H1 (cell line): ENCODE data around the gene SCG2. TPM values are rescaled to one million over a fixed set of nuclear protein-coding genes. Genes with fewer than 3 reads are reported as not detected.
A peak's percentile ranks its signal among the peaks of the same experiment; 100 is the strongest.

Experiments used
- CTCF ChIA-PET: fragments of 300-600 bp; sonication (Branson Sonifier 250); formaldehyde crosslinking; loops from one replicate; lab custom pipeline; 2021; ENCODE audit not compliant: partially characterized antibody; lab: Charles Lee
- POLR2A ChIA-PET: fragments of 300-600 bp; sonication (Branson Sonifier 250); formaldehyde crosslinking; loops from one replicate; lab custom pipeline; 2021; ENCODE audit warnings: inconsistent platforms; ENCODE audit not compliant: partially characterized antibody; lab: Charles Lee
- DNase-seq, 2 experiments: peaks; one replicate each; pipeline versions ENCODE4 v3.0.0 to v3.0.0-alpha.2; 2010 to 2022; ENCODE audit warnings: low spot score in 2 of 2, low read depth in 1 of 2, mixed read lengths in 1 of 2
- FAIRE-seq: peaks from 2 replicates; lab custom pipeline; 2011; peaks lifted over from hg19 to GRCh38; lab: Jason Lieb, UNC
- H2AFZ ChIP-seq: 2 replicates; pipeline ENCODE4 v1.8.1; 2012; ENCODE audit warnings: low read length, inconsistent platforms
- H2AK5ac ChIP-seq: 2 replicates; pipeline ENCODE4 v1.6.1; 2013; ENCODE audit warnings: low read depth, low read length
- H2BK120ac ChIP-seq: replicated peaks from 2 replicates; pipeline ENCODE3; 2013; ENCODE audit warnings: low read depth, low read length, inconsistent platforms
- H2BK12ac ChIP-seq: 2 replicates; pipeline ENCODE4 v1.6.1; 2013; ENCODE audit warnings: low read depth, low read length
- H2BK15ac ChIP-seq: 2 replicates; pipeline ENCODE4 v1.6.1; 2013; ENCODE audit warnings: low read length
- H2BK20ac ChIP-seq: 2 replicates; pipeline ENCODE4 v1.6.1; 2013; ENCODE audit warnings: low read length
- H2BK5ac ChIP-seq: 2 replicates; pipeline ENCODE4 v1.6.1; 2013; ENCODE audit warnings: low read depth, low read length
- H3K14ac ChIP-seq: 2 replicates; pipeline ENCODE4 v1.6.1; 2013; ENCODE audit warnings: inconsistent platforms; ENCODE audit not compliant: insufficient read length
- H3K18ac ChIP-seq: 2 replicates; pipeline ENCODE4 v1.6.1; 2013; ENCODE audit warnings: low read length; ENCODE audit errors: extremely low read depth
- H3K23ac ChIP-seq: 2 replicates; pipeline ENCODE4 v1.6.1; 2013; ENCODE audit warnings: inconsistent platforms; ENCODE audit not compliant: insufficient read length
- H3K23me2 ChIP-seq: 2 replicates; pipeline ENCODE4 v1.6.1; 2013; ENCODE audit warnings: low read depth, low read length
- H3K27ac ChIP-seq: 2 replicates; pipeline ENCODE4 v1.6.1; 2011; ENCODE audit warnings: low read depth, low read length, inconsistent platforms
- H3K27me3 ChIP-seq, 4 experiments: replicated peaks in 1 of 4; 1 replicate in 1 of 4; 2 replicates in 3 of 4; pipeline versions ENCODE4 v1.6.1 to v1.8.1; 2011 to 2013; ENCODE audit warnings: low read length in 3 of 4, mild to moderate bottlenecking in 3 of 4, inconsistent platforms in 2 of 4, mixed read lengths in 2 of 4, moderate library complexity in 1 of 4; ENCODE audit not compliant: control insufficient read depth in 3 of 4, insufficient read depth in 3 of 4; ENCODE audit errors: extremely low read depth in 1 of 4
- H3K36me3 ChIP-seq, 4 experiments: 2 replicates each; pipeline versions ENCODE4 v1.6.1 to v1.8.1; 2011 to 2013; ENCODE audit warnings: mild to moderate bottlenecking in 4 of 4, low read length in 3 of 4, moderate library complexity in 2 of 4, control low read depth in 1 of 4, inconsistent platforms in 1 of 4; ENCODE audit not compliant: insufficient read depth in 4 of 4, control insufficient read depth in 2 of 4
- H3K4ac ChIP-seq: replicated peaks from 2 replicates; pipeline ENCODE3; 2013; ENCODE audit warnings: low read length, low read depth, mixed read lengths, inconsistent platforms; ENCODE audit not compliant: insufficient read length
- H3K4me1 ChIP-seq, 4 experiments: replicated peaks in 1 of 4; 1 replicate in 1 of 4; 2 replicates in 3 of 4; pipeline versions ENCODE4 v1.6.1 to v1.8.1; 2011 to 2013; ENCODE audit warnings: low read length in 3 of 4, inconsistent platforms in 2 of 4, mixed read lengths in 1 of 4; ENCODE audit not compliant: insufficient read depth in 4 of 4, control insufficient read depth in 3 of 4
- H3K4me2 ChIP-seq, 2 experiments: 2 replicates each; pipeline versions ENCODE4 v1.6.1 to v1.8.1; 2011 to 2013; ENCODE audit warnings: low read depth in 2 of 2, low read length in 2 of 2, control low read depth in 1 of 2, inconsistent platforms in 1 of 2, mild to moderate bottlenecking in 1 of 2; ENCODE audit not compliant: insufficient read depth in 1 of 2
- H3K4me3 ChIP-seq, 4 experiments: fragments of 200-600, 300-600 bp in 1 of 4; sonication (generic), shearing (Covaris generic), sonication (Bioruptor Twin) in 1 of 4; 2 replicates each; pipeline versions ENCODE4 v1.5.1 to v1.8.1; 2011 to 2016; ENCODE audit warnings: low read length in 4 of 4, low read depth in 3 of 4, control low read depth in 2 of 4, inconsistent platforms in 2 of 4, mild to moderate bottlenecking in 2 of 4, mixed read lengths in 1 of 4, moderate library complexity in 1 of 4; ENCODE audit not compliant: insufficient read depth in 2 of 4; ENCODE audit errors: extremely low read depth in 1 of 4
- H3K56ac ChIP-seq: replicated peaks from 2 replicates; pipeline ENCODE3; 2013; ENCODE audit warnings: low read depth, mild to moderate bottlenecking, mixed read lengths, low read length, inconsistent platforms; ENCODE audit not compliant: insufficient read length
- H3K79me1 ChIP-seq: 2 replicates; pipeline ENCODE4 v1.6.1; 2013; ENCODE audit warnings: low read depth, low read length, control low read depth
- H3K79me2 ChIP-seq, 2 experiments: 2 replicates each; pipeline versions ENCODE4 v1.6.1 to v1.8.1; 2012 to 2013; ENCODE audit warnings: low read length in 2 of 2, mild to moderate bottlenecking in 2 of 2, inconsistent platforms in 1 of 2; ENCODE audit not compliant: insufficient read depth in 2 of 2, control insufficient read depth in 1 of 2
- H3K9ac ChIP-seq, 4 experiments: replicated peaks in 1 of 4; 1 replicate in 1 of 4; 2 replicates in 3 of 4; pipeline versions ENCODE4 v1.6.1 to v1.8.1; 2011 to 2013; ENCODE audit warnings: low read depth in 3 of 4, low read length in 3 of 4, control low read depth in 2 of 4, mild to moderate bottlenecking in 2 of 4, moderate library complexity in 2 of 4, inconsistent platforms in 1 of 4; ENCODE audit errors: extremely low read depth in 1 of 4
- H3K9me3 ChIP-seq, 2 experiments: 2 replicates each; pipeline versions ENCODE4 v1.6.1 to v1.8.1; 2012 to 2013; ENCODE audit warnings: mild to moderate bottlenecking in 2 of 2, moderate library complexity in 2 of 2, control low read depth in 1 of 2, inconsistent platforms in 1 of 2, low read depth in 1 of 2, low read length in 1 of 2, mixed read lengths in 1 of 2; ENCODE audit not compliant: insufficient read depth in 2 of 2
- H4K20me1 ChIP-seq, 2 experiments: replicated peaks in 1 of 2; 2 replicates each; pipeline versions ENCODE3 to v1.8.1; 2011 to 2013; ENCODE audit warnings: inconsistent platforms in 2 of 2, low read length in 2 of 2, mild to moderate bottlenecking in 1 of 2; ENCODE audit not compliant: insufficient read depth in 2 of 2, control insufficient read depth in 1 of 2
- H4K5ac ChIP-seq: 2 replicates; pipeline ENCODE4 v1.6.1; 2013; ENCODE audit warnings: low read length, low read depth, mixed read lengths, inconsistent platforms; ENCODE audit not compliant: insufficient read length
- H4K8ac ChIP-seq: 2 replicates; pipeline ENCODE4 v1.8.0; 2013; ENCODE audit warnings: mild to moderate bottlenecking, moderate library complexity, low read length, inconsistent platforms; ENCODE audit not compliant: insufficient read depth; ENCODE audit errors: extremely low read depth
- H4K91ac ChIP-seq: replicated peaks from 2 replicates; pipeline ENCODE3; 2013; ENCODE audit warnings: low read length, mixed read lengths, inconsistent platforms; ENCODE audit not compliant: insufficient read length
- KDM4A ChIP-seq: IDR thresholded peaks from one replicate; pipeline ENCODE4 v1.7.1; 2012; ENCODE audit warnings: low read depth, mild to moderate bottlenecking, moderate library complexity, low read length, inconsistent platforms; ENCODE audit not compliant: severe bottlenecking
- MAX ChIP-seq: IDR thresholded peaks from 2 replicates; pipeline ENCODE4 v1.6.1; 2012; ENCODE audit warnings: inconsistent platforms
- RBBP5 ChIP-seq: IDR thresholded peaks from 2 replicates; pipeline ENCODE4 v1.7.1; 2012; ENCODE audit warnings: low read depth, mild to moderate bottlenecking, inconsistent platforms, low read length, moderate library complexity, borderline replicate concordance
- RXRA ChIP-seq: IDR thresholded peaks from 2 replicates; pipeline ENCODE4 v1.6.1; 2011; ENCODE audit warnings: low read depth, mild to moderate bottlenecking, low read length, moderate library complexity; ENCODE audit not compliant: insufficient read depth
- SP1 ChIP-seq: IDR thresholded peaks from 2 replicates; pipeline ENCODE4 v1.6.1; 2011; ENCODE audit warnings: low read depth, low read length
- SP4 ChIP-seq: IDR thresholded peaks from 2 replicates; pipeline ENCODE4 v1.6.1; 2012; ENCODE audit warnings: low read length, inconsistent platforms
- TEAD4 ChIP-seq: IDR thresholded peaks from 2 replicates; pipeline ENCODE4 v1.6.1; 2012; ENCODE audit warnings: low read depth, low read length, inconsistent platforms, mixed read lengths
- USF2 ChIP-seq: IDR thresholded peaks from 2 replicates; pipeline ENCODE4 v1.6.1; 2011; ENCODE audit warnings: low read length, improper control_type of control experiment
- WGBS, 2 experiments: shearing (Covaris generic) in 1 of 2; methylation state at CpG; one replicate each; pipeline versions ENCODE4 v1.1.6 to v1.1.7; 2013 to 2015; ENCODE audit warnings: low lambda C conversion rate in 2 of 2, mixed read lengths in 2 of 2, inconsistent platforms in 1 of 2, low coverage in 1 of 2, missing lambda C conversion rate in 1 of 2; ENCODE audit not compliant: insufficient replicate concordance in 2 of 2, insufficient coverage in 1 of 2, insufficient read length in 1 of 2; ENCODE audit errors: extremely low coverage in 1 of 2, missing lambda C conversion rate in 1 of 2; 5-methylcytosine and 5-hydroxymethylcytosine counted together
- polyA plus RNA-seq, 7 experiments: library from polyadenylated mRNA; depleted of rRNA in 3 of 7; stranded (reverse) in 5 of 7; unstranded in 2 of 7; fragments of >200 nt in 5 of 7; fragments of 200-250 nt in 2 of 7; gene quantifications; 1 replicate in 5 of 7; 2 replicates in 1 of 7; 4 replicates in 1 of 7; pipeline versions ENCODE4 v1.2.1 to v1.2.3, GENCODE V29; 2011 to 2013; ENCODE audit warnings: missing spikeins in 2 of 7, mixed read lengths in 2 of 7
- total RNA-seq: library from RNA; stranded (reverse); fragmentation: NEBNext Ultra II Directional; extraction: Animal tissue kit (Norgen Biotek cat#: 25700); gene quantifications from 2 replicates; pipeline ENCODE4 v1.2.1, GENCODE V29; 2021

SCG2 gene
- total and polyA plus RNA-seq, 2 of the 8 experiments (the other 6 are each of a cell fraction or from before 2014, with no cell fraction given): 0.54 to 1.0 TPM

- Histone ChIP-seq H4K8ac (no peak overlapping the region), H3K9ac (no peak overlapping the region), H3K4me3 (no peak overlapping the region), H2BK5ac (no peak overlapping the region), H2BK12ac (no peak overlapping the region), H3K56ac (no peak overlapping the region), H2BK15ac (no peak overlapping the region), H4K91ac (no peak overlapping the region), H3K23me2 (no peaks in the 10 kb centered on the region), H3K79me1 (no peaks in the 10 kb centered on the region; the same call in 1 of the 2 replicates), H3K4me2 (no peak overlapping the region), H3K36me3 (no peaks in the 10 kb centered on the region; a peak in 2 of 8 replicates), H2AFZ (no peak overlapping the region), H3K23ac (no peak overlapping the region), H4K5ac (no peak overlapping the region), H2AK5ac (0 out of 2 replicates have a peak overlapping the region, but pooled peaks have one; percentile 3), H3K18ac (no peak overlapping the region), H4K20me1 (no peaks in the 10 kb centered on the region), H3K27me3 (no peaks in the 10 kb centered on the region), H3K79me2 (no peaks in the 10 kb centered on the region), H3K27ac (no peak overlapping the region), H3K9me3 (peaks cover 0 to 8% of the 10 kb centered on the region in 2 experiments; a peak in 3 of 4 replicates), H3K4me1 (peaks cover 0 to 6% (median 3%) of the 10 kb centered on the region in 4 experiments; a peak in 2 of 7 replicates), H3K14ac (no peak overlapping the region), H3K4ac (no peak overlapping the region), H2BK120ac (no peak overlapping the region), H2BK20ac (no peak overlapping the region)
- POLR2A ChIA-PET: no interaction called here
- TF ChIP-seq KDM4A (no peak), RBBP5 (no peak), SP4 (no peak), MAX (no peak), SP1 (no peak), RXRA (no peak), TEAD4 (no peak), USF2 (no peak)
- WGBS, 2 experiments: 88% methylated on average over 1 of the region's 1 CpG; no CpG with 5 or more reads in 1 of the 2 experiments
- no peak for FAIRE-seq
- DNase-seq: no peak
- CTCF ChIA-PET: interaction anchor here (0.6 to 1.9 kb wide), 6 partner anchors 38 to 166 kb away, joined by 3 to 4 read pairs (median 3); no protein-coding TSS in a partner anchor
Measured at GRCh38 chr2:223642506-223642905, 40.3 kb upstream of the SCG2 start.
